Panc1 (cell line): ENCODE measurements around the gene CNBD2.
"Not testable (repeated sequence)": the region's sequence is repeated elsewhere in the genome, so short reads cannot be mapped to it uniquely, and the experiment has no call there.

Source experiments
- POLR2AphosphoS5 ChIP-seq: IDR thresholded peaks from 2 replicates; pipeline ENCODE4 v1.6.1; 2012; ENCODE audit warnings: mild to moderate bottlenecking, low read depth, low read length, moderate library complexity
- SIN3A ChIP-seq: IDR thresholded peaks from 2 replicates; pipeline ENCODE4 v1.6.1; 2012; ENCODE audit warnings: low read depth, mild to moderate bottlenecking, low read length, moderate library complexity, borderline replicate concordance; ENCODE audit not compliant: insufficient read depth
- TF ChIP-seq, protein P1 (sequence below): fragments of 450-650 bp; IDR thresholded peaks from 2 replicates; pipeline ENCODE4 v1.5.1; 2017; ENCODE audit warnings: mild to moderate bottlenecking
- TF ChIP-seq, protein P2 (sequence below), 2 experiments: IDR thresholded peaks; 2 replicates each; pipeline ENCODE4 v1.6.1; 2011 to 2012; ENCODE audit warnings: low read depth in 2 of 2, control low read depth in 1 of 2, low read length in 1 of 2, mild to moderate bottlenecking in 1 of 2, moderate library complexity in 1 of 2; ENCODE audit not compliant: insufficient read depth in 1 of 2

DNA sequence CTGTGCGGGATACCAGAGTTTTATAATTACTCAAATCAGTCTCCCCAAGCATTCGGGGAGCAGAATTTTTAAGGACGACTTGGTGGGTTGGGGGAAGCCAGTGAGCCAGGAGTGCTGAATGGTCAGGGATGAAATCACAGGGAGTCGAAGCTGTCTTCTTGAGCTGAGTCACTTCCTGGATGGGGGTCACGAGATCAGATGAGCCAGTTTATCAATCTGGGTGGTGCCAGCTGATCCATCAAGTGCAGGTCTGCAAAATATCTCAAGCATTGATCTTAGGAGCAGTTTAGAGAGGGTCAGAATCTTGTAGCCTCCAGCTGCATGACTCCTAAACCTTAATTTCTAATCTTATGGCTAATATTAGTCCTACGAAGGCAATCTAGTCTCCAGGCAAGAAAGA, 111.6 kb downstream of the CNBD2 start:
- TF ChIP-seq, protein P1, sequence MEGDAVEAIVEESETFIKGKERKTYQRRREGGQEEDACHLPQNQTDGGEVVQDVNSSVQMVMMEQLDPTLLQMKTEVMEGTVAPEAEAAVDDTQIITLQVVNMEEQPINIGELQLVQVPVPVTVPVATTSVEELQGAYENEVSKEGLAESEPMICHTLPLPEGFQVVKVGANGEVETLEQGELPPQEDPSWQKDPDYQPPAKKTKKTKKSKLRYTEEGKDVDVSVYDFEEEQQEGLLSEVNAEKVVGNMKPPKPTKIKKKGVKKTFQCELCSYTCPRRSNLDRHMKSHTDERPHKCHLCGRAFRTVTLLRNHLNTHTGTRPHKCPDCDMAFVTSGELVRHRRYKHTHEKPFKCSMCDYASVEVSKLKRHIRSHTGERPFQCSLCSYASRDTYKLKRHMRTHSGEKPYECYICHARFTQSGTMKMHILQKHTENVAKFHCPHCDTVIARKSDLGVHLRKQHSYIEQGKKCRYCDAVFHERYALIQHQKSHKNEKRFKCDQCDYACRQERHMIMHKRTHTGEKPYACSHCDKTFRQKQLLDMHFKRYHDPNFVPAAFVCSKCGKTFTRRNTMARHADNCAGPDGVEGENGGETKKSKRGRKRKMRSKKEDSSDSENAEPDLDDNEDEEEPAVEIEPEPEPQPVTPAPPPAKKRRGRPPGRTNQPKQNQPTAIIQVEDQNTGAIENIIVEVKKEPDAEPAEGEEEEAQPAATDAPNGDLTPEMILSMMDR, result not testable (repeated sequence)
- not testable (repeated sequence) for TF ChIP-seq POLR2AphosphoS5, SIN3A
- TF ChIP-seq, protein P2, sequence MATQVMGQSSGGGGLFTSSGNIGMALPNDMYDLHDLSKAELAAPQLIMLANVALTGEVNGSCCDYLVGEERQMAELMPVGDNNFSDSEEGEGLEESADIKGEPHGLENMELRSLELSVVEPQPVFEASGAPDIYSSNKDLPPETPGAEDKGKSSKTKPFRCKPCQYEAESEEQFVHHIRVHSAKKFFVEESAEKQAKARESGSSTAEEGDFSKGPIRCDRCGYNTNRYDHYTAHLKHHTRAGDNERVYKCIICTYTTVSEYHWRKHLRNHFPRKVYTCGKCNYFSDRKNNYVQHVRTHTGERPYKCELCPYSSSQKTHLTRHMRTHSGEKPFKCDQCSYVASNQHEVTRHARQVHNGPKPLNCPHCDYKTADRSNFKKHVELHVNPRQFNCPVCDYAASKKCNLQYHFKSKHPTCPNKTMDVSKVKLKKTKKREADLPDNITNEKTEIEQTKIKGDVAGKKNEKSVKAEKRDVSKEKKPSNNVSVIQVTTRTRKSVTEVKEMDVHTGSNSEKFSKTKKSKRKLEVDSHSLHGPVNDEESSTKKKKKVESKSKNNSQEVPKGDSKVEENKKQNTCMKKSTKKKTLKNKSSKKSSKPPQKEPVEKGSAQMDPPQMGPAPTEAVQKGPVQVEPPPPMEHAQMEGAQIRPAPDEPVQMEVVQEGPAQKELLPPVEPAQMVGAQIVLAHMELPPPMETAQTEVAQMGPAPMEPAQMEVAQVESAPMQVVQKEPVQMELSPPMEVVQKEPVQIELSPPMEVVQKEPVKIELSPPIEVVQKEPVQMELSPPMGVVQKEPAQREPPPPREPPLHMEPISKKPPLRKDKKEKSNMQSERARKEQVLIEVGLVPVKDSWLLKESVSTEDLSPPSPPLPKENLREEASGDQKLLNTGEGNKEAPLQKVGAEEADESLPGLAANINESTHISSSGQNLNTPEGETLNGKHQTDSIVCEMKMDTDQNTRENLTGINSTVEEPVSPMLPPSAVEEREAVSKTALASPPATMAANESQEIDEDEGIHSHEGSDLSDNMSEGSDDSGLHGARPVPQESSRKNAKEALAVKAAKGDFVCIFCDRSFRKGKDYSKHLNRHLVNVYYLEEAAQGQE (IDR thresholded peaks at IDR 0.05; ENCODE audit: insufficient read depth in 1 of 2, low read depth in 2 of 2, low read length in 1 of 2), result not testable (repeated sequence)
